K562 (cell line): Measurements from ENCODE around the gene ZSWIM6. TPM values are rescaled to one million over a fixed set of nuclear protein-coding genes. Genes with fewer than 3 reads are reported as not detected.

Experiments
- ATAC-seq: fragments of 200-7000 bp; cut with Tn5 transposase; 3 replicates; pipeline ENCODE4 v1.9.1; 2020; ENCODE audit warnings: moderate library complexity
- BruUV-seq: library from RNA; stranded (reverse); fragments of 400-500 nt; replicated peaks from 2 replicates; lab custom pipeline; 2021; lab: Mats Ljungman, UMichigan
- CTCF ChIA-PET: fragments of 300-600 bp; formaldehyde crosslinking; extraction: SDS; loops from one replicate; lab custom pipeline; 2021; ENCODE audit warnings: low intra/inter-chr PET ratio; lab: Yijun Ruan, JAX
- POLR2A ChIA-PET: fragments of 300-600, 350-650 bp; sonication (Branson Sonifier 250); formaldehyde crosslinking; extraction: SDS; loops from one replicate; lab custom pipeline; 2021; ENCODE audit warnings: antibody characterized with exemption, inconsistent platforms; lab: Yijun Ruan, JAX
- DNase-seq, 4 experiments: peaks; one replicate each; pipeline versions ENCODE4 v3.0.0 to v3.0.0-alpha.2; 2011 to 2018; ENCODE audit warnings: low spot score in 3 of 4, mixed read lengths in 3 of 4; ENCODE audit errors: extremely low read depth in 1 of 4
- FAIRE-seq: peaks from 2 replicates; lab custom pipeline; 2011; peaks lifted over from hg19 to GRCh38; lab: Jason Lieb, UNC
- H2AFZ ChIP-seq: 2 replicates; pipeline ENCODE4 v1.6.0; 2011; ENCODE audit warnings: low read depth, low read length, control low read depth, inconsistent platforms
- H3K27ac ChIP-seq: fragments of 200-600 bp; 3 replicates; pipeline ENCODE4 v1.8.0; 2011; ENCODE audit warnings: low read depth, mild to moderate bottlenecking, control low read depth, inconsistent platforms, low read length, moderate library complexity, mixed read lengths; ENCODE audit errors: extremely low read depth
- H3K27me3 ChIP-seq, 2 experiments: fragments of 300-600 bp in 1 of 2; 2 replicates in 1 of 2; 3 replicates in 1 of 2; pipeline versions ENCODE4 v1.6.0 to v1.8.0; 2011; ENCODE audit warnings: inconsistent platforms in 2 of 2, low read length in 2 of 2, mild to moderate bottlenecking in 1 of 2, mixed read lengths in 1 of 2, moderate library complexity in 1 of 2; ENCODE audit not compliant: control insufficient read depth in 2 of 2, insufficient read depth in 2 of 2
- H3K36me3 ChIP-seq: fragments of 300-600 bp; 3 replicates; pipeline ENCODE4 v1.8.0; 2011; ENCODE audit warnings: mild to moderate bottlenecking, low read length, inconsistent platforms; ENCODE audit not compliant: control insufficient read depth, insufficient read depth
- H3K4me1 ChIP-seq, 2 experiments: fragments of 200-600 bp in 1 of 2; replicated peaks in 1 of 2; 2 replicates in 1 of 2; 3 replicates in 1 of 2; pipeline versions ENCODE4 v1.5.1 to v1.8.0; 2011; ENCODE audit warnings: inconsistent platforms in 2 of 2, low read length in 2 of 2, mild to moderate bottlenecking in 1 of 2, mixed read lengths in 1 of 2, moderate library complexity in 1 of 2; ENCODE audit not compliant: control insufficient read depth in 2 of 2, insufficient read depth in 2 of 2
- H3K4me2 ChIP-seq: 2 replicates; pipeline ENCODE4 v1.6.1; 2011; ENCODE audit warnings: low read length, control low read depth, inconsistent platforms, mixed read lengths; ENCODE audit not compliant: insufficient read depth
- H3K4me3 ChIP-seq: fragments of 200-600 bp; sonication (generic), shearing (Covaris generic); 2 replicates; pipeline ENCODE4 v1.5.1; 2016; ENCODE audit warnings: control low read depth, inconsistent platforms
- H3K79me2 ChIP-seq: fragments of 200-600 bp; 3 replicates; pipeline ENCODE4 v1.8.0; 2011; ENCODE audit warnings: low read length, inconsistent platforms; ENCODE audit not compliant: control insufficient read depth, insufficient read depth
- H3K9ac ChIP-seq, 2 experiments: 2 replicates each; pipeline versions ENCODE4 v1.6.0 to v1.6.1; 2011; ENCODE audit warnings: low read depth in 2 of 2, low read length in 2 of 2, control low read depth in 1 of 2, inconsistent platforms in 1 of 2, mild to moderate bottlenecking in 1 of 2, mixed read lengths in 1 of 2; ENCODE audit not compliant: insufficient read depth in 1 of 2
- H3K9me1 ChIP-seq: one replicate; pipeline ENCODE4 v1.6.0; 2011; ENCODE audit warnings: inconsistent platforms, mild to moderate bottlenecking, low read length, moderate library complexity; ENCODE audit not compliant: control insufficient read depth, insufficient read depth
- H3K9me3 ChIP-seq: replicated peaks from 2 replicates; pipeline ENCODE4 v1.5.1; 2011; ENCODE audit warnings: low read depth, low read length, inconsistent platforms; ENCODE audit not compliant: control insufficient read depth, insufficient read depth
- H4K20me1 ChIP-seq: replicated peaks from 2 replicates; pipeline ENCODE4 v1.6.1; 2011; ENCODE audit warnings: low read length, inconsistent platforms, mixed read lengths; ENCODE audit not compliant: control insufficient read depth, insufficient read depth
- CGGBP1 ChIP-seq: fragments of 250-450 bp; sonication (Bioruptor Pico); IDR thresholded peaks from 2 replicates; pipeline ENCODE4 v1.9.0; 2021; ENCODE audit warnings: mild to moderate bottlenecking
- KDM2B ChIP-seq: fragments of 250-450 bp; sonication (Bioruptor Pico); IDR thresholded peaks from 2 replicates; pipeline ENCODE4 v1.8.0; 2021; ENCODE audit warnings: mild to moderate bottlenecking, moderate library complexity
- MAFG ChIP-seq: fragments of 450-650 bp; conservative IDR thresholded peaks from 2 replicates; pipeline ENCODE4 v1.6.1; 2016; ENCODE audit warnings: missing genetic modification characterization, missing compliant biosample characterization
- NR0B1 ChIP-seq: fragments of 450-650 bp; IDR thresholded peaks from one replicate; pipeline ENCODE4 v1.6.1; 2018; ENCODE audit warnings: mild to moderate bottlenecking, moderate library complexity; ENCODE audit not compliant: partially characterized antibody
- NR2C1 ChIP-seq, 2 experiments: fragments of 450-650 bp; IDR thresholded peaks; 2 replicates each; pipeline ENCODE4 v1.6.1; 2017; ENCODE audit warnings: mild to moderate bottlenecking in 2 of 2, antibody characterized with exemption in 1 of 2, inconsistent platforms in 1 of 2, missing compliant biosample characterization in 1 of 2, missing genetic modification characterization in 1 of 2
- PBX2 ChIP-seq, 2 experiments: IDR thresholded peaks in 1 of 2; conservative IDR thresholded peaks in 1 of 2; 2 replicates each; pipeline ENCODE4 v1.6.1; 2016; ENCODE audit warnings: low read depth in 2 of 2, mild to moderate bottlenecking in 1 of 2, missing compliant biosample characterization in 1 of 2, missing genetic modification characterization in 1 of 2, moderate library complexity in 1 of 2
- PHB ChIP-seq: fragments of 250-450 bp; sonication (Bioruptor Pico); IDR thresholded peaks from 2 replicates; pipeline ENCODE4 v1.5.0; 2021
- PHF20 ChIP-seq: fragments of 450-650 bp; IDR thresholded peaks from 2 replicates; pipeline ENCODE4 v1.6.1; 2018; ENCODE audit not compliant: partially characterized antibody
- RBM34 ChIP-seq: fragments of 200-400 bp; formaldehyde crosslinking; IDR thresholded peaks from 2 replicates; pipeline ENCODE4 v1.6.1; 2018; ENCODE audit warnings: low read length, borderline replicate concordance; ENCODE audit not compliant: insufficient read depth
- RFX5 ChIP-seq: IDR thresholded peaks from 2 replicates; pipeline ENCODE4 v1.6.1; 2011; ENCODE audit warnings: low read depth, mild to moderate bottlenecking, improper control_type of control experiment, low read length
- TSHZ1 ChIP-seq: fragments of 250-450 bp; sonication (Bioruptor Pico); IDR thresholded peaks from 2 replicates; pipeline ENCODE4 v1.4.0; 2020; ENCODE audit warnings: mild to moderate bottlenecking, moderate library complexity
- ZNF354B ChIP-seq: fragments of 250-450 bp; sonication (Bioruptor Pico); IDR thresholded peaks from 2 replicates; pipeline ENCODE4 v1.4.0; 2020
- ZNF551 ChIP-seq: fragments of 250-450 bp; sonication (Bioruptor Pico); IDR thresholded peaks from 2 replicates; pipeline ENCODE4 v1.5.0; 2021; ENCODE audit warnings: mild to moderate bottlenecking, moderate library complexity
- ZNF695 ChIP-seq: fragments of 450-650 bp; formaldehyde crosslinking; IDR thresholded peaks from 2 replicates; pipeline ENCODE4 v1.4.0; 2020; ENCODE audit warnings: mild to moderate bottlenecking, moderate library complexity
- ZNF830 ChIP-seq: fragments of 250-450 bp; sonication (Bioruptor Pico); IDR thresholded peaks from 2 replicates; pipeline ENCODE4 v1.5.0; 2021; ENCODE audit warnings: mild to moderate bottlenecking
- WGBS: fragments of 100-300 bp; shearing (Covaris generic); methylation state at CpG from one replicate; pipeline ENCODE4 v1.1.6; 2016; ENCODE audit warnings: low coverage, mixed read lengths; ENCODE audit not compliant: insufficient coverage; ENCODE audit errors: missing lambda C conversion rate; 5-methylcytosine and 5-hydroxymethylcytosine counted together
- in situ Hi-C: fragments of 300-500 bp; cut with MboI; formaldehyde crosslinking; loops from 4 replicates; pipeline ENCODE4 v1.15.0; 2018; ENCODE audit warnings: inconsistent platforms, mixed read lengths
- intact Hi-C: fragments of 100-400 bp; cut with micrococcal nuclease; formaldehyde crosslinking; loops from 2 replicates; pipeline ENCODE4 v1.14.2; 2022
- polyA plus RNA-seq, 8 experiments: library from polyadenylated mRNA; depleted of rRNA in 4 of 8; stranded (reverse) in 5 of 8; unstranded in 3 of 8; fragments of >200 nt; fragmentation: Nextera tagmentation in 2 of 8; fragmentation: Illumina TruSeq in 1 of 8; extraction: Ambion mirVana in 2 of 8; extraction: Trizol in 1 of 8; gene quantifications; 2 replicates each; pipeline versions ENCODE4 v1.2.1 to v1.2.3, GENCODE V29; 2011 to 2014; ENCODE audit warnings: inconsistent platforms in 1 of 8, missing spikeins in 1 of 8
- total RNA-seq, 7 experiments: library from RNA; depleted of rRNA in 6 of 7; stranded (reverse); fragments of >200 nt in 6 of 7; fragmentation: Illumina TruSeq in 2 of 7; extraction: Trizol in 2 of 7; gene quantifications; 2 replicates each; pipeline versions ENCODE4 v1.2.1 to v1.2.3, GENCODE V29; 2011 to 2021; ENCODE audit warnings: low replicate concordance in 1 of 7

The ZSWIM6 gene
- total and polyA plus RNA-seq, 9 of the 15 experiments (the other 6 are each of a cell fraction or from before 2014, with no cell fraction given) = 0.81 to 3.2 (median 2.0) TPM

GRCh38 chr5:61311056-61311610, 20.9 kb upstream of the ZSWIM6 start:
- 2% methylated on average over 5 of the region's 5 CpGs for WGBS
- no peak overlapping the region for H3K4me3 ChIP-seq
- H3K4me1 ChIP-seq = no peaks in the 10 kb centered on the region
- H3K27ac ChIP-seq = no peak overlapping the region
- BruUV-seq = no TSS peak
- no peaks in the 10 kb centered on the region for H3K79me2 ChIP-seq
- in situ Hi-C loops (no loop called here), intact Hi-C loops (no loop called here)
- no peaks in the 10 kb centered on the region for H3K9me1 ChIP-seq
- no peak overlapping the region for H3K9ac ChIP-seq
- no peaks in the 10 kb centered on the region for H3K9me3 ChIP-seq
- H4K20me1 ChIP-seq = no peaks in the 10 kb centered on the region
- POLR2A ChIA-PET = interaction anchor here (0.7 kb wide), 1 partner anchor 20 kb away, joined by 3 read pairs; no protein-coding TSS in a partner anchor
- peaks cover 3 to 13% of the 10 kb centered on the region in 2 experiments; a peak in 4 of 5 replicates for H3K27me3 ChIP-seq
- CTCF ChIA-PET = no interaction called here
- H3K4me2 ChIP-seq = no peak overlapping the region
- FAIRE-seq (no peak), ATAC-seq (no peak), DNase-seq (no peak)
- H2AFZ ChIP-seq = no peak overlapping the region
- no peaks in the 10 kb centered on the region for H3K36me3 ChIP-seq
- TF ChIP-seq ZNF830 (no peak), MAFG (tag) (no peak), RBM34 (no peak), ZNF354B (CRISPR knock-in tag) (no peak), NR0B1 (no peak), ZNF695 (CRISPR knock-in tag) (no peak), NR2C1 (IDR thresholded peaks at IDR 0.05) (no peak), NR2C1 (tag; IDR thresholded peaks at IDR 0.05) (no peak), RFX5 (no peak), KDM2B (no peak), ZNF551 (CRISPR knock-in tag) (no peak), PBX2 (CRISPR knock-in tag; IDR thresholded peaks at IDR 0.05; ENCODE audit: low read depth) (no peak), PBX2 (tag; conservative IDR thresholded peaks at IDR 0.05; ENCODE audit: low read depth) (no peak), CGGBP1 (CRISPR knock-in tag) (no peak), PHF20 (no peak), PHB (no peak), TSHZ1 (CRISPR knock-in tag) (no peak)
